ENCODE results near the gene C1orf50. TPM values are rescaled to one million over a fixed set of nuclear protein-coding genes. Genes with fewer than 3 reads are reported as not detected.

The C1orf50 gene
- total RNA-seq, 4 donors from 2014 or later, result 3.0 to 5.0 (median 3.6) TPM

DNA sequence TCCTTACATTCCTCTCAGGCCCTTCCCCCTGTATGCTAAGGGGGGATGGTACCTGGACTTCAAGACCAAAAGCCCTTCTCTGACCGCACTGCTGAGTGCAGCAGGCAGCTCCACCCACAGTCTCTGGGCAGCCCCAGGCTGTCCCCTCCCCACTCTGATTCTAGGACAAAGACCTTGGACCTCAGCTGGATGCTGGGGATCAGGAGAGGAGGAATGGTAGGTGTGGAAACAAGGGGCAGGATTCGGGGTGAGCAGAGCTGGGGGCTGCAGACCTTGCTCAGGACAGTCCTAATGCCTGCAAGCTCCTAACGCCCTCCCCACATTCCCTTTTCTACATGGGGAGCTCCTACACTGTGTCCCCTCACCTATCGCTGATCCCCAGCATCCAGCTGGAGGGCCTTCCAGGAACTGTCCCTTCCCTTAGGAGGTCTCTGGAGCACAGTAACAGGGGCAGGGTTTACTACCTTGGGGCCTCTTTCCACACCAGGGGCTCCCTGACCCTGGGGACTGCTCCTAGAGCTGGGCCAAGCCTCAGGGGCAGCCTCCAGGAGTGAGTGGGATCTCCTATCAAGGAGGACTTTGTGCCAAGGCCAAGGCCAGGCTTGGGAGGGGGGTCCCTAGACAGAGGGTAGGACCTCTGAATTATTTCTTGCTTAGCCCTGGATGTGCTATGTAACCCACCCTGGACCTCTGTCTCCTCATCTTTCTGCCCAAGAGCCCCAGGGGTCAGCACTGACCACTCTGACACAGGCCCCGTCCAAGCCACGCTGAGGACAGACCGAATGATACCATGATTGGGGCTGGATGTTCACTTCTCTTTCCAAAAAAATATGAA, 32.6 kb upstream of the C1orf50 start:
- no peaks in the 10 kb centered on the region for H3K9me3 ChIP-seq
- H3K27me3 ChIP-seq, result peaks cover 0 to 11% (median 0%) of the 10 kb centered on the region in 4 donors
- DNase-seq (ENCODE audit: extremely low spot score), result peak; percentile 81
- WGBS, result 90% methylated on average over 7 of the region's 7 CpGs
- intact Hi-C loops (cut with DNase I), result no loop called here
- TF ChIP-seq POLR2AphosphoS5 (IDR thresholded peaks at IDR 0.05) (no peak), POLR2A (IDR thresholded peaks at IDR 0.05; ENCODE audit: low read depth) (no peak), EP300 (IDR thresholded peaks at IDR 0.05) (no peak)
- TF ChIP-seq, protein P1, sequence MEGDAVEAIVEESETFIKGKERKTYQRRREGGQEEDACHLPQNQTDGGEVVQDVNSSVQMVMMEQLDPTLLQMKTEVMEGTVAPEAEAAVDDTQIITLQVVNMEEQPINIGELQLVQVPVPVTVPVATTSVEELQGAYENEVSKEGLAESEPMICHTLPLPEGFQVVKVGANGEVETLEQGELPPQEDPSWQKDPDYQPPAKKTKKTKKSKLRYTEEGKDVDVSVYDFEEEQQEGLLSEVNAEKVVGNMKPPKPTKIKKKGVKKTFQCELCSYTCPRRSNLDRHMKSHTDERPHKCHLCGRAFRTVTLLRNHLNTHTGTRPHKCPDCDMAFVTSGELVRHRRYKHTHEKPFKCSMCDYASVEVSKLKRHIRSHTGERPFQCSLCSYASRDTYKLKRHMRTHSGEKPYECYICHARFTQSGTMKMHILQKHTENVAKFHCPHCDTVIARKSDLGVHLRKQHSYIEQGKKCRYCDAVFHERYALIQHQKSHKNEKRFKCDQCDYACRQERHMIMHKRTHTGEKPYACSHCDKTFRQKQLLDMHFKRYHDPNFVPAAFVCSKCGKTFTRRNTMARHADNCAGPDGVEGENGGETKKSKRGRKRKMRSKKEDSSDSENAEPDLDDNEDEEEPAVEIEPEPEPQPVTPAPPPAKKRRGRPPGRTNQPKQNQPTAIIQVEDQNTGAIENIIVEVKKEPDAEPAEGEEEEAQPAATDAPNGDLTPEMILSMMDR (IDR thresholded peaks at IDR 0.05), result no peak
- H3K27ac ChIP-seq (replicated peaks in 1 of 4), result no peak overlapping the region
- no peak overlapping the region for H3K4me3 ChIP-seq
- no peaks in the 10 kb centered on the region for H3K36me3 ChIP-seq
- H3K4me1 ChIP-seq, result no peaks in the 10 kb centered on the region

DNA sequence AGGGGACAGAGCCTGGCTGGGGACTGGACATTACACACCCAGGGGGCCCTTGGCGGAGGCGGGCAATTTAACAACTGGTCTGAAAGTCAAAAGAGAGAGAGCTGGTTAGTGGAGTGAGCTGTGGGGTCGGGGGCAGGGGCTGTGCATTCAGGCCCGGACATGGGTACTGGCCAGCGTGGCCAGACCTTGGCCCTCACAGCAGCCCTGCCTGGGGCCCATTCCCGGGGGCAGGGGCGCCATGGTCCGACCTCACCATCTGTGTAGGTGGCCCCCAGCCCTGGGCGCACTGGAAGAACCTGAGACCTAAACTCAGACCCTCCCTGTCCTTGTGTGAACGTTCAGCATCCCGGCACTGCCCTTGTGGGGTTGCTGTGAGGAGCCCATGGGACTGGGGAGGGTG, 32.0 kb upstream of the C1orf50 start:
- 92% methylated on average over 8 of the region's 11 CpGs for WGBS
- Histone ChIP-seq H3K27ac (replicated peaks in 1 of 4) (no peak overlapping the region), H3K27me3 (peaks cover 0 to 11% (median 0%) of the 10 kb centered on the region in 4 donors), H3K36me3 (no peaks in the 10 kb centered on the region), H3K9me3 (no peaks in the 10 kb centered on the region), H3K4me3 (no peak overlapping the region), H3K4me1 (no peaks in the 10 kb centered on the region)
- TF ChIP-seq, protein P1 (IDR thresholded peaks at IDR 0.05), result no peak
- TF ChIP-seq EP300 (IDR thresholded peaks at IDR 0.05) (no peak), POLR2AphosphoS5 (IDR thresholded peaks at IDR 0.05) (no peak), POLR2A (IDR thresholded peaks at IDR 0.05; ENCODE audit: low read depth) (no peak)
- intact Hi-C loops (cut with DNase I), result no loop called here
- peak; percentile 62 for DNase-seq (ENCODE audit: extremely low spot score)

DNA sequence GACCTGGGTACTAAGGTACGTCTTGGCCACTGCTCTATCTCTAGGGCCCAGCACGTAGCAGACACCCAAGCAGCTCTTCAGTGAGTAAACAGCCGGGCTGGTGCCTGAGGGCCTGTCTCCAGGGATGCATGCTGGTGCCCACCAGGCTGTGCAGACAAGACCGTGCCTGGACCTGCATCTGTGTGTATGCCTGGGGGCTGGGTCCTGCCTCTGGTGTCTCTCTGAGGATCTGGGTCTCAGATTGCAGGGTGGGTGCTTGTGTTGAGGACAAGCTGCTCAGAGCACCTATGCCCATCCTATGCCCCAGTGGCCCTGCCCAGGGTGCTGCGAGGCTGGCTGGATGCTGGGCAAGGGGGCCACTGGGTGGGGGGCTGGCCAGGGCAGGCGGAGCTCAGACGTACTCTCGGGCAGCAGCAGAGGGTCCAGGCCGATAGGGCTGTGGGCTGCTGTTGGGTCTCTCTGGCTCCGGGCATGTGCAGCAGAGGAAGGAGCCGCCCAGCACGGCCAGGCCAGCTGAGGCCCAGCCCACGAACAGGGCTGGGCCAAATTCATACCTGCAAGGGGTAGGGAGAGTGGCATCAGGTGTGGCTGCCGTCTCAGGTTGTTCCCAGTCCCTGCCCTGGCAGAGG, 31.5 kb upstream of the C1orf50 start:
- no peaks in the 10 kb centered on the region for H3K9me3 ChIP-seq
- intact Hi-C loops (cut with DNase I), result no loop called here
- no peak overlapping the region for H3K4me3 ChIP-seq
- peaks cover 0 to 11% (median 0%) of the 10 kb centered on the region in 4 donors for H3K27me3 ChIP-seq
- WGBS, result 100% methylated on average over 1 of the region's 14 CpGs
- no peak overlapping the region for H3K27ac ChIP-seq (replicated peaks in 1 of 4)
- H3K36me3 ChIP-seq, result no peaks in the 10 kb centered on the region
- TF ChIP-seq POLR2A (IDR thresholded peaks at IDR 0.05; ENCODE audit: low read depth), result no peak
- no peak for TF ChIP-seq EP300 (IDR thresholded peaks at IDR 0.05)
- TF ChIP-seq, protein P1 (IDR thresholded peaks at IDR 0.05), result no peak
- no peak for TF ChIP-seq POLR2AphosphoS5 (IDR thresholded peaks at IDR 0.05)
- H3K4me1 ChIP-seq, result no peaks in the 10 kb centered on the region
- DNase-seq (ENCODE audit: extremely low spot score), result peak; percentile 72

DNA sequence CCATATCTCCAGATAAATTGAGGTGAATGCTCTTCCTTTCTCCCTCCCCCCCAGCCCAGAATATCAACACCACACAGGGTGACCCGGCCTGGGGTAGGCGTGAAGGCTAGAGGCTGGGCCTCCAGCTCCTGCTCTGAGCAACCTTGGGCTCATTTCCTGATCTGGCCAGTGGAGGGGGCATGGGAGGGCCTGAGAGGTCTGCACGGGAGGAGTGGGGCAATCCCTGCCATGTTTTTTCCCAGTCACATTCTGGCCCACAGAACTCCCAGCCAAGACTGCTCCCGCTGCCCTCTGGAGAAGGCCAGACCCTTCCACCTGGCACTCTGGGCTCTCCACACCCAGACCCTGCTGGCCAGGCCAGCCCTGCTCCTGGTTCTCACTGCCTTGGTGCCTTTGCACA, 30.9 kb upstream of the C1orf50 start:
- intact Hi-C loops (cut with DNase I), result no loop called here
- 70% methylated on average over 4 of the region's 4 CpGs for WGBS
- no peaks in the 10 kb centered on the region for H3K4me1 ChIP-seq
- peak; percentile 45 for DNase-seq (ENCODE audit: extremely low spot score)
- TF ChIP-seq POLR2AphosphoS5 (IDR thresholded peaks at IDR 0.05) (no peak), POLR2A (IDR thresholded peaks at IDR 0.05; ENCODE audit: low read depth) (no peak), EP300 (IDR thresholded peaks at IDR 0.05) (no peak)
- TF ChIP-seq, protein P1 (IDR thresholded peaks at IDR 0.05), result no peak
- H3K27ac ChIP-seq (replicated peaks in 1 of 4), result no peak overlapping the region
- H3K4me3 ChIP-seq, result no peak overlapping the region
- H3K36me3 ChIP-seq, result no peaks in the 10 kb centered on the region
- H3K9me3 ChIP-seq, result no peaks in the 10 kb centered on the region
- H3K27me3 ChIP-seq, result peaks cover 0 to 11% (median 0%) of the 10 kb centered on the region in 4 donors
